DND-41 (cell line): ENCODE results near the gene ZNF142.

Experiments
- ATAC-seq: fragments of 200-7000 bp; cut with Tn5 transposase; 3 replicates; pipeline ENCODE4 v1.9.1; 2021; ENCODE audit warnings: low read depth; ENCODE audit not compliant: insufficient read depth
- DNase-seq: peaks from one replicate; pipeline ENCODE4 v3.0.0-alpha.2; 2020
- H2AFZ ChIP-seq: 2 replicates; pipeline ENCODE4 v1.6.0; 2012; ENCODE audit warnings: low read depth, low read length
- H3K27ac ChIP-seq: 2 replicates; pipeline ENCODE4 v1.5.1; 2012; ENCODE audit warnings: low read length, inconsistent platforms
- H3K27me3 ChIP-seq: fragments of 200-600 bp; sonication (generic); 2 replicates; pipeline ENCODE4 v1.6.0; 2012; ENCODE audit warnings: low read length, mild to moderate bottlenecking, inconsistent platforms; ENCODE audit not compliant: insufficient read depth, poor library complexity
- H3K36me3 ChIP-seq: 2 replicates; pipeline ENCODE4 v1.5.1; 2012; ENCODE audit warnings: low read length, inconsistent platforms; ENCODE audit not compliant: insufficient read depth
- H3K4me1 ChIP-seq: 2 replicates; pipeline ENCODE4 v1.5.1; 2012; ENCODE audit warnings: mild to moderate bottlenecking, low read length; ENCODE audit not compliant: insufficient read depth
- H3K4me2 ChIP-seq: 2 replicates; pipeline ENCODE4 v1.6.0; 2012; ENCODE audit warnings: mild to moderate bottlenecking, moderate library complexity, low read length, inconsistent platforms; ENCODE audit not compliant: insufficient read depth
- H3K4me3 ChIP-seq, 2 experiments: fragments of 200-600 bp in 1 of 2; shearing (Covaris generic) in 1 of 2; 2 replicates each; pipeline ENCODE4 v1.5.1; 2012 to 2016; ENCODE audit warnings: inconsistent platforms in 2 of 2, low read length in 2 of 2, mild to moderate bottlenecking in 2 of 2, low read depth in 1 of 2, moderate library complexity in 1 of 2
- H3K79me2 ChIP-seq: 2 replicates; pipeline ENCODE4 v1.6.0; 2012; ENCODE audit warnings: low read length, inconsistent platforms; ENCODE audit not compliant: insufficient read depth
- H3K9ac ChIP-seq: 2 replicates; pipeline ENCODE4 v1.6.0; 2012; ENCODE audit warnings: low read depth, mild to moderate bottlenecking, inconsistent platforms, low read length, moderate library complexity
- H3K9me3 ChIP-seq: 2 replicates; pipeline ENCODE4 v1.5.1; 2012; ENCODE audit warnings: low read length, moderate library complexity, mild to moderate bottlenecking, inconsistent platforms; ENCODE audit not compliant: insufficient read depth, severe bottlenecking
- H4K20me1 ChIP-seq: 2 replicates; pipeline ENCODE4 v1.6.0; 2012; ENCODE audit warnings: low read length; ENCODE audit not compliant: insufficient read depth
- CTCF ChIP-seq: IDR thresholded peaks from 2 replicates; pipeline ENCODE4 v1.5.1; 2012; ENCODE audit warnings: borderline replicate concordance, low read length, moderate library complexity, mild to moderate bottlenecking; ENCODE audit not compliant: poor library complexity, severe bottlenecking; ENCODE audit errors: extremely low read depth
- EZH2 ChIP-seq: IDR thresholded peaks from 3 replicates; pipeline ENCODE4 v1.6.1; 2012; ENCODE audit warnings: borderline replicate concordance, low read depth, mild to moderate bottlenecking, moderate library complexity, low read length, inconsistent platforms; ENCODE audit not compliant: severe bottlenecking

The ZNF142 gene

DNA sequence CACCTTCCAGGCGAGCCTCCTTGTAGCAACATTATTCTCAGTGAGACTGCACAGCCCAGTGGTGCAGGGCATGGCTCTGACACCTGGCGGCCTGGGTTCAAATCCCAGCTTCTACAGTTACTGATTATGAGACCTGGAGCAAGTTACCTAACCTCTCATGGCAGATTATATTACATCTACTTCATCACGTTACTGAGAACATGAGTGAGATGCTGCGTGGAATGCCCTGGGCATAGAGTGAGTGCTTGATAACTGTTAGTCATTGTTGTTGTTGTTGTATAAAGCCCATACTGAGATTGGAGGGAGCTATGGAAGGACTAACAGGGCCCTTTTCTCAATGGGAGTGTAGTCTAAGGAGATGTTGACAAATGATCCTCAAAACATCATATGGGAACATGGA is 33.1 kb downstream of the ZNF142 start:
- TF ChIP-seq CTCF = no peak
- H3K4me2 ChIP-seq = no peak overlapping the region
- no peak for DNase-seq
- no peak overlapping the region for H3K4me3 ChIP-seq
- H3K9ac ChIP-seq = no peak overlapping the region
- H2AFZ ChIP-seq = no peak overlapping the region
- no peaks in the 10 kb centered on the region for H3K9me3 ChIP-seq
- H3K36me3 ChIP-seq = no peaks in the 10 kb centered on the region
- H3K4me1 ChIP-seq = no peaks in the 10 kb centered on the region
- no peak for ATAC-seq
- no peaks in the 10 kb centered on the region for H3K79me2 ChIP-seq
- no peaks in the 10 kb centered on the region for H3K27me3 ChIP-seq
- H4K20me1 ChIP-seq = no peaks in the 10 kb centered on the region
- no peak overlapping the region for H3K27ac ChIP-seq

- H3K36me3 ChIP-seq = no peaks in the 10 kb centered on the region
- no peaks in the 10 kb centered on the region for H3K79me2 ChIP-seq
- no peaks in the 10 kb centered on the region for H4K20me1 ChIP-seq
- no peaks in the 10 kb centered on the region for H3K27me3 ChIP-seq
- ATAC-seq = no peak
- no peak overlapping the region for H3K27ac ChIP-seq
- no peak overlapping the region for H3K4me3 ChIP-seq
- TF ChIP-seq CTCF (no peak), EZH2 (no peak)
- no peaks in the 10 kb centered on the region for H3K9me3 ChIP-seq
- no peaks in the 10 kb centered on the region for H3K4me1 ChIP-seq
- no peak for DNase-seq
- no peak overlapping the region for H3K4me2 ChIP-seq
- H2AFZ ChIP-seq = 0 out of 2 replicates have a peak overlapping the region, but pooled peaks have one; percentile 1
- H3K9ac ChIP-seq = no peak overlapping the region
Observed at GRCh38 chr2:218623366-218623705, 36.1 kb downstream of the ZNF142 start.

DNA sequence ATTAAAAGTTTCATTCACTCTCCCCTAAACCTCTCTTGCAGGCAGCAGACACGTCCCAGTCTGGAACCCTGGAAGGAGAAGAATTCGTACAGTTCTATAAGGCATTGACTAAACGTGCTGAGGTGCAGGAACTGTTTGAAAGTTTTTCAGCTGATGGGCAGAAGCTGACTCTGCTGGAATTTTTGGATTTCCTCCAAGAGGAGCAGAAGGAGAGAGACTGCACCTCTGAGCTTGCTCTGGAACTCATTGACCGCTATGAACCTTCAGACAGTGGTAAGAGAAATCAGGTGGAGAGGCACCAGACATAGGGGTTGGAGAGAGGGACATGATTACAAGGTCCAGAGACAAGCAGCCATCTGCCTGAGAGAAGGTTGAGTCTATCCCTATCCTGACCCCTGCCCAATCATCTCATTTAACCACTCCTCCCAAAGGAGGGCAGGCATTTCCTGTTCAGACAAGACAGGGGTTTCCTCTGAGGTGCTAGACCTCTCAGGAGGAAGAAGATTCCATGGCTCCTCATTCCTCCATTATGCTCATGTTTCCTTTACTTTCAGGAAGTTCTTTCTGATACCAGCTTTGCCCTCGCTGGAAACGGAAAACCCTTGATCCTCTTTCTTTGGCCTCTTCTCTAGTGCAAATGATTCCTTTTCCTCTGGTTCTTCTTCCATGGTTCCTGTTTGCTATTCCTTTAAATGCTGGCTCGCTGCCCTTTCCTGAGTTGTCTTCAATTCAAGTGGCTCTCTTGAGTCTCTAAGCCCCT is 36.6 kb downstream of the ZNF142 start:
- Histone ChIP-seq H3K4me2 (no peak overlapping the region), H3K36me3 (no peaks in the 10 kb centered on the region), H2AFZ (0 out of 2 replicates have a peak overlapping the region, but pooled peaks have one; percentile 1), H3K79me2 (no peaks in the 10 kb centered on the region), H3K9me3 (no peaks in the 10 kb centered on the region), H4K20me1 (no peaks in the 10 kb centered on the region), H3K27me3 (no peaks in the 10 kb centered on the region), H3K9ac (no peak overlapping the region), H3K27ac (no peak overlapping the region), H3K4me3 (no peak overlapping the region), H3K4me1 (no peaks in the 10 kb centered on the region)
- TF ChIP-seq CTCF (no peak), EZH2 (no peak)
- DNase-seq (no peak), ATAC-seq (peak; percentile 42; the same call in 1 of the 3 replicates)
